SK-N-SH (cell line): ENCODE data around the gene ABLIM2. TPM values are rescaled to one million over a fixed set of nuclear protein-coding genes. Genes with fewer than 3 reads are reported as not detected.

Source experiments
- CTCF ChIA-PET: fragments of 300-600, 350-600 bp; formaldehyde crosslinking; extraction: SDS; loops from one replicate; lab custom pipeline; 2021; lab: Yijun Ruan, JAX
- POLR2A ChIA-PET: fragments of 350-600 bp; sonication (Branson Sonifier 250); formaldehyde crosslinking; extraction: SDS; loops from one replicate; lab custom pipeline; 2020; ENCODE audit warnings: antibody characterized with exemption, inconsistent platforms; lab: Yijun Ruan, JAX
- DNase-seq: peaks from one replicate; pipeline ENCODE4 v3.0.0; 2012
- H2AFZ ChIP-seq: fragments of 200-600 bp; sonication (generic); 2 replicates; pipeline ENCODE4 v1.8.1; 2016; ENCODE audit warnings: antibody characterized with exemption, mild to moderate bottlenecking, low read depth
- H3F3A ChIP-seq: fragments of 200-600 bp; sonication (generic); replicated peaks from 2 replicates; pipeline ENCODE3; 2016; ENCODE audit warnings: antibody characterized with exemption, mild to moderate bottlenecking; ENCODE audit not compliant: insufficient read depth
- H3K27ac ChIP-seq, 2 experiments: fragments of 200-500 bp in 1 of 2; fragments of 200-600 bp in 1 of 2; sonication (Bioruptor generic) in 1 of 2; sonication (generic), shearing (Covaris generic) in 1 of 2; 2 replicates each; pipeline versions ENCODE4 v1.5.1 to v1.6.1; 2014 to 2016; ENCODE audit warnings: low read depth in 2 of 2, inconsistent platforms in 1 of 2, low read length in 1 of 2, mild to moderate bottlenecking in 1 of 2, mixed read lengths in 1 of 2
- H3K27me3 ChIP-seq: fragments of 200-600 bp; sonication (generic), shearing (Covaris generic); 2 replicates; pipeline ENCODE4 v1.6.1; 2016; ENCODE audit warnings: mixed run types; ENCODE audit not compliant: insufficient read depth
- H3K36me3 ChIP-seq, 2 experiments: fragments of 200-500 bp in 1 of 2; fragments of 200-600 bp in 1 of 2; sonication (Bioruptor generic) in 1 of 2; sonication (generic) in 1 of 2; replicated peaks in 1 of 2; 2 replicates each; pipeline versions ENCODE3 to v1.5.1; 2014 to 2016; ENCODE audit warnings: low read length in 1 of 2, mild to moderate bottlenecking in 1 of 2; ENCODE audit not compliant: insufficient read depth in 2 of 2, control insufficient read depth in 1 of 2
- H3K4me1 ChIP-seq, 2 experiments: fragments of 200-500 bp in 1 of 2; fragments of 200-600 bp in 1 of 2; sonication (Bioruptor generic) in 1 of 2; sonication (generic), shearing (Covaris generic) in 1 of 2; 2 replicates each; pipeline versions ENCODE4 v1.5.1 to v1.6.1; 2014 to 2016; ENCODE audit warnings: low read depth in 1 of 2, low read length in 1 of 2, mixed run types in 1 of 2; ENCODE audit not compliant: insufficient read depth in 2 of 2, control insufficient read depth in 1 of 2
- H3K4me2 ChIP-seq: fragments of 200-600 bp; sonication (generic), shearing (Covaris generic); 2 replicates; pipeline ENCODE4 v1.6.1; 2017; ENCODE audit warnings: mixed run types
- H3K4me3 ChIP-seq, 2 experiments: fragments of 200-500 bp in 1 of 2; fragments of 200-600 bp in 1 of 2; sonication (Bioruptor generic) in 1 of 2; sonication (generic), shearing (Covaris generic) in 1 of 2; 2 replicates each; pipeline versions ENCODE4 v1.5.1 to v1.8.1; 2014 to 2016; ENCODE audit warnings: low read depth in 2 of 2, inconsistent platforms in 1 of 2, low read length in 1 of 2, mild to moderate bottlenecking in 1 of 2, mixed read lengths in 1 of 2, moderate library complexity in 1 of 2
- H3K79me2 ChIP-seq: fragments of 200-600 bp; sonication (generic); 2 replicates; pipeline ENCODE4 v1.8.1; 2017; ENCODE audit warnings: mild to moderate bottlenecking; ENCODE audit not compliant: insufficient read depth
- H3K9ac ChIP-seq: fragments of 200-600 bp; sonication (generic); 2 replicates; pipeline ENCODE4 v1.6.1; 2017; ENCODE audit warnings: mixed run types
- H3K9me2 ChIP-seq: fragments of 200-600 bp; sonication (generic); 2 replicates; pipeline ENCODE4 v1.6.1; 2017; ENCODE audit warnings: mixed run types
- H3K9me3 ChIP-seq: fragments of 200-600 bp; sonication (generic); 2 replicates; pipeline ENCODE4 v1.6.1; 2017; ENCODE audit warnings: mixed run types, mild to moderate bottlenecking, moderate library complexity
- H4K20me1 ChIP-seq: fragments of 200-600 bp; sonication (generic); 2 replicates; pipeline ENCODE4 v1.6.1; 2017; ENCODE audit warnings: mild to moderate bottlenecking, mixed run types; ENCODE audit not compliant: insufficient read depth
- CHD2 ChIP-seq: fragments of 150-350 bp; IDR thresholded peaks from 2 replicates; pipeline ENCODE4 v1.6.1; 2018; ENCODE audit warnings: low read length; ENCODE audit not compliant: partially characterized antibody
- EP300 ChIP-seq, 2 experiments: IDR thresholded peaks; 2 replicates each; pipeline versions ENCODE4 v1.4.0 to v1.6.1; 2012; ENCODE audit warnings: borderline replicate concordance in 1 of 2, low read depth in 1 of 2, low read length in 1 of 2
- FOXJ3 ChIP-seq: sonication (generic); formaldehyde crosslinking; IDR thresholded peaks from 2 replicates; pipeline ENCODE4 v1.5.1; 2020; ENCODE audit warnings: mild to moderate bottlenecking, missing genetic modification reagents
- GABPA ChIP-seq: IDR thresholded peaks from 2 replicates; pipeline ENCODE4 v1.4.0; 2012; ENCODE audit warnings: low read depth, mild to moderate bottlenecking
- MXI1 ChIP-seq: IDR thresholded peaks from 2 replicates; pipeline ENCODE4 v1.6.1; 2012; ENCODE audit warnings: mild to moderate bottlenecking, low read depth, low read length, improper control_type of control experiment
- NFIC ChIP-seq: IDR thresholded peaks from 2 replicates; pipeline ENCODE4 v1.4.0; 2012; ENCODE audit warnings: borderline replicate concordance
- NRF1 ChIP-seq: IDR thresholded peaks from 2 replicates; pipeline ENCODE4 v1.6.1; 2012; ENCODE audit warnings: low read depth, mild to moderate bottlenecking, low read length
- RFX5 ChIP-seq: IDR thresholded peaks from 2 replicates; pipeline ENCODE4 v1.6.1; 2012; ENCODE audit warnings: mild to moderate bottlenecking, improper control_type of control experiment, low read length
- RXRA ChIP-seq: IDR thresholded peaks from 2 replicates; pipeline ENCODE4 v1.4.0; 2012; ENCODE audit warnings: low read depth, mild to moderate bottlenecking, borderline replicate concordance
- SIN3A ChIP-seq: IDR thresholded peaks from 2 replicates; pipeline ENCODE4 v1.6.1; 2012; ENCODE audit warnings: low read depth, mild to moderate bottlenecking, low read length, moderate library complexity, borderline replicate concordance
- SMC3 ChIP-seq: IDR thresholded peaks from 2 replicates; pipeline ENCODE4 v1.6.1; 2012; ENCODE audit warnings: low read depth, low read length, improper control_type of control experiment
- YY1 ChIP-seq: IDR thresholded peaks from 2 replicates; pipeline ENCODE4 v1.4.0; 2012; ENCODE audit warnings: low read depth, mild to moderate bottlenecking
- WGBS: methylation state at CpG from one replicate; pipeline ENCODE4 v1.1.6; 2017; ENCODE audit warnings: low lambda C conversion rate; 5-methylcytosine and 5-hydroxymethylcytosine counted together
- polyA plus RNA-seq, 3 experiments: library from polyadenylated mRNA; depleted of rRNA; stranded (reverse); fragments of >200 nt; gene quantifications; 2 replicates each; pipeline ENCODE4 v1.2.3, GENCODE V29; 2012
- TF ChIP-seq, protein P1 (sequence below): IDR thresholded peaks from 2 replicates; pipeline ENCODE4 v1.4.0; 2012; ENCODE audit warnings: low read depth, borderline replicate concordance
- TF ChIP-seq, protein P2 (sequence below): fragments of 150-350 bp; IDR thresholded peaks from 2 replicates; pipeline ENCODE4 v1.6.1; 2016; ENCODE audit warnings: mild to moderate bottlenecking, low read depth, low read length
- TF ChIP-seq, protein P3 (sequence below): fragments of 200-600 bp; sonication (generic); IDR thresholded peaks from 2 replicates; pipeline ENCODE4 v1.6.1; 2017; ENCODE audit warnings: antibody characterized with exemption, mild to moderate bottlenecking, moderate library complexity
- TF ChIP-seq, protein P4 (sequence below): IDR thresholded peaks from 2 replicates; pipeline ENCODE4 v1.4.0; 2012; ENCODE audit warnings: low read depth
- TF ChIP-seq, protein P5 (sequence below): IDR thresholded peaks from 2 replicates; pipeline ENCODE4; 2012

Gene ABLIM2
- polyA plus RNA-seq, 1 of the 3 experiments (the other 2 are of a cell fraction), result 0.53 TPM

DNA sequence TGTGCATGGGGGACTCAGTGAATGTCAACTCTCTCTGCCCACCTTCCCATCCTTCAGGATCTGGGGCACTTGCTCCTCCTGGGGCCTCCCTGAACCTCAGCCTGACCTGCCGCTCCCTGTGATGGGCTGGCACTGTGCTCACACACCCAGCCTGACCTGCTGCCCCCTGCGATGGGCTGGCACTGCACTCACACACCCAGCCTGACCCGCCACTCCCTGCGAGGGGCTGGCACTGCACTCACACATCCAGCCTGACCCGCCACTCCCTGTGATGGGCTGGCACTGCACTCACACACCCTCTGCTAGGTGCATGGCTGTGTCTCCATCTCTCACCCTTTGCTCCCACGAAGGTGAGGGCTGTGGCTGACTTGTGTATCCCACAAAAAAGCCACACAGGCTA, 103.4 kb downstream of the ABLIM2 start:
- Histone ChIP-seq H3F3A (no peaks in the 10 kb centered on the region), H3K4me1 (peaks cover 6 to 28% of the 10 kb centered on the region in 2 experiments; a peak in 2 of 4 replicates), H3K9me2 (no peaks in the 10 kb centered on the region), H4K20me1 (no peaks in the 10 kb centered on the region), H3K4me3 (no peak overlapping the region), H3K27ac (no peak overlapping the region), H3K9me3 (no peaks in the 10 kb centered on the region), H3K4me2 (no peak overlapping the region), H3K79me2 (no peaks in the 10 kb centered on the region), H3K36me3 (no peaks in the 10 kb centered on the region), H2AFZ (no peak overlapping the region), H3K27me3 (no peaks in the 10 kb centered on the region), H3K9ac (no peak overlapping the region)
- TF ChIP-seq, protein P1, sequence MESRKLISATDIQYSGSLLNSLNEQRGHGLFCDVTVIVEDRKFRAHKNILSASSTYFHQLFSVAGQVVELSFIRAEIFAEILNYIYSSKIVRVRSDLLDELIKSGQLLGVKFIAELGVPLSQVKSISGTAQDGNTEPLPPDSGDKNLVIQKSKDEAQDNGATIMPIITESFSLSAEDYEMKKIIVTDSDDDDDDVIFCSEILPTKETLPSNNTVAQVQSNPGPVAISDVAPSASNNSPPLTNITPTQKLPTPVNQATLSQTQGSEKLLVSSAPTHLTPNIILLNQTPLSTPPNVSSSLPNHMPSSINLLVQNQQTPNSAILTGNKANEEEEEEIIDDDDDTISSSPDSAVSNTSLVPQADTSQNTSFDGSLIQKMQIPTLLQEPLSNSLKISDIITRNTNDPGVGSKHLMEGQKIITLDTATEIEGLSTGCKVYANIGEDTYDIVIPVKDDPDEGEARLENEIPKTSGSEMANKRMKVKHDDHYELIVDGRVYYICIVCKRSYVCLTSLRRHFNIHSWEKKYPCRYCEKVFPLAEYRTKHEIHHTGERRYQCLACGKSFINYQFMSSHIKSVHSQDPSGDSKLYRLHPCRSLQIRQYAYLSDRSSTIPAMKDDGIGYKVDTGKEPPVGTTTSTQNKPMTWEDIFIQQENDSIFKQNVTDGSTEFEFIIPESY, result no peak
- TF ChIP-seq NRF1 (no peak), SIN3A (no peak), EP300 (IDR thresholded peaks at IDR 0.05; ENCODE audit: borderline replicate concordance in 1 of 2, low read depth in 1 of 2, low read length in 1 of 2) (no peak), CHD2 (no peak), MXI1 (no peak), RXRA (no peak), FOXJ3 (no peak), NFIC (no peak), RFX5 (no peak), GABPA (no peak), YY1 (no peak), SMC3 (no peak)
- TF ChIP-seq, protein P2, sequence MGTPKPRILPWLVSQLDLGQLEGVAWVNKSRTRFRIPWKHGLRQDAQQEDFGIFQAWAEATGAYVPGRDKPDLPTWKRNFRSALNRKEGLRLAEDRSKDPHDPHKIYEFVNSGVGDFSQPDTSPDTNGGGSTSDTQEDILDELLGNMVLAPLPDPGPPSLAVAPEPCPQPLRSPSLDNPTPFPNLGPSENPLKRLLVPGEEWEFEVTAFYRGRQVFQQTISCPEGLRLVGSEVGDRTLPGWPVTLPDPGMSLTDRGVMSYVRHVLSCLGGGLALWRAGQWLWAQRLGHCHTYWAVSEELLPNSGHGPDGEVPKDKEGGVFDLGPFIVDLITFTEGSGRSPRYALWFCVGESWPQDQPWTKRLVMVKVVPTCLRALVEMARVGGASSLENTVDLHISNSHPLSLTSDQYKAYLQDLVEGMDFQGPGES, result no peak
- TF ChIP-seq, protein P3, sequence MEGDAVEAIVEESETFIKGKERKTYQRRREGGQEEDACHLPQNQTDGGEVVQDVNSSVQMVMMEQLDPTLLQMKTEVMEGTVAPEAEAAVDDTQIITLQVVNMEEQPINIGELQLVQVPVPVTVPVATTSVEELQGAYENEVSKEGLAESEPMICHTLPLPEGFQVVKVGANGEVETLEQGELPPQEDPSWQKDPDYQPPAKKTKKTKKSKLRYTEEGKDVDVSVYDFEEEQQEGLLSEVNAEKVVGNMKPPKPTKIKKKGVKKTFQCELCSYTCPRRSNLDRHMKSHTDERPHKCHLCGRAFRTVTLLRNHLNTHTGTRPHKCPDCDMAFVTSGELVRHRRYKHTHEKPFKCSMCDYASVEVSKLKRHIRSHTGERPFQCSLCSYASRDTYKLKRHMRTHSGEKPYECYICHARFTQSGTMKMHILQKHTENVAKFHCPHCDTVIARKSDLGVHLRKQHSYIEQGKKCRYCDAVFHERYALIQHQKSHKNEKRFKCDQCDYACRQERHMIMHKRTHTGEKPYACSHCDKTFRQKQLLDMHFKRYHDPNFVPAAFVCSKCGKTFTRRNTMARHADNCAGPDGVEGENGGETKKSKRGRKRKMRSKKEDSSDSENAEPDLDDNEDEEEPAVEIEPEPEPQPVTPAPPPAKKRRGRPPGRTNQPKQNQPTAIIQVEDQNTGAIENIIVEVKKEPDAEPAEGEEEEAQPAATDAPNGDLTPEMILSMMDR, result no peak
- TF ChIP-seq, protein P4, sequence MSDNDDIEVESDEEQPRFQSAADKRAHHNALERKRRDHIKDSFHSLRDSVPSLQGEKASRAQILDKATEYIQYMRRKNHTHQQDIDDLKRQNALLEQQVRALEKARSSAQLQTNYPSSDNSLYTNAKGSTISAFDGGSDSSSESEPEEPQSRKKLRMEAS, result no peak
- TF ChIP-seq, protein P5, sequence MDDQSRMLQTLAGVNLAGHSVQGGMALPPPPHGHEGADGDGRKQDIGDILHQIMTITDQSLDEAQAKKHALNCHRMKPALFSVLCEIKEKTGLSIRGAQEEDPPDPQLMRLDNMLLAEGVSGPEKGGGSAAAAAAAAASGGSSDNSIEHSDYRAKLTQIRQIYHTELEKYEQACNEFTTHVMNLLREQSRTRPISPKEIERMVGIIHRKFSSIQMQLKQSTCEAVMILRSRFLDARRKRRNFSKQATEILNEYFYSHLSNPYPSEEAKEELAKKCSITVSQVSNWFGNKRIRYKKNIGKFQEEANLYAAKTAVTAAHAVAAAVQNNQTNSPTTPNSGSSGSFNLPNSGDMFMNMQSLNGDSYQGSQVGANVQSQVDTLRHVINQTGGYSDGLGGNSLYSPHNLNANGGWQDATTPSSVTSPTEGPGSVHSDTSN, result no peak
- WGBS, result 58% methylated on average over 5 of the region's 6 CpGs
- CTCF ChIA-PET, result no interaction called here
- POLR2A ChIA-PET, result no interaction called here
- DNase-seq, result no peak
